Testis (tissue), 2 donors: Measurements from ENCODE around the gene NCL.

Experiments
- CTCF ChIP-seq, 3 experiments: fragments of 450-650 bp in 2 of 3; fragments of 200-600 bp in 1 of 3; sonication (generic) in 1 of 3; IDR thresholded peaks; one replicate each; pipeline ENCODE4 v1.5.1; 2016 to 2019; ENCODE audit warnings: antibody characterized with exemption in 3 of 3, mild to moderate bottlenecking in 2 of 3, moderate library complexity in 1 of 3
- POLR2A ChIP-seq: fragments of 450-650 bp; IDR thresholded peaks from one replicate; pipeline ENCODE4 v1.6.1; 2017; ENCODE audit warnings: antibody characterized with exemption, mild to moderate bottlenecking, moderate library complexity

GRCh38 chr2:231467613-231468530 is 3.6 kb upstream of the NCL start:
- TF ChIP-seq CTCF (IDR thresholded peaks at IDR 0.05) (no peak), POLR2A (no peak)
